GM21515 (cell line): ENCODE data around the gene MAS1L.

ENCODE experiments used
- ATAC-seq: cut with Tn5 transposase; IDR thresholded peaks from one replicate; pipeline ENCODE4 v1.9.1; 2021; ENCODE audit not compliant: unreplicated experiment

MAS1L gene

DNA sequence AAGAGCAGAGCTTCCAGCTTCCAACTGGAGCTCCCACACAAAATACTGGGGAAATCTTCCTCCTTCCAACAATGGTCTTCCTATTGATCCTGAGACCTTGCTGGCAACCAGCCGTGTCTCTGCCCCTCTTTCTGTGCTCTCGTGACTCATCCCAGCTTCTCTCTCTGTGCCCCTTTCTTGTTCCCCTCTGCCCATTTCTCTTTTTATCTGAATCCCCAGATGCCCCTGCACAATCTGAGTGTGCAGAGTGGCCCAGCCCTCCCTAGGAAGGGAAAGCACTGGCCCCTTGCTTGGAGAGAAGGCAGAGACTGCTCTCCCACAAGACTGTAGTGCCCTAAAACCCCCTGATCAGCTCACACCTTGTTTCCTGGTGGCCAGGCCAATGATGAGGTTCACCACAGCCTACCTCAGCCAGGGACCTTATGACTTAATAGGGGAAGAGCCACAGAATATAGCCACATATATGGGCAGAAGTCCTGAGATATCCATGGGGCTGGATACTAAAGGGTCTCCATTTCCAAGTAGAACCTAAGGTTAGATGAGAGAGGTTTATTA, 23.1 kb upstream of the MAS1L start:
- ATAC-seq = no peak

GRCh38 chr6:29510202-29510601, 22.4 kb upstream of the MAS1L start:
- no peak for ATAC-seq

DNA sequence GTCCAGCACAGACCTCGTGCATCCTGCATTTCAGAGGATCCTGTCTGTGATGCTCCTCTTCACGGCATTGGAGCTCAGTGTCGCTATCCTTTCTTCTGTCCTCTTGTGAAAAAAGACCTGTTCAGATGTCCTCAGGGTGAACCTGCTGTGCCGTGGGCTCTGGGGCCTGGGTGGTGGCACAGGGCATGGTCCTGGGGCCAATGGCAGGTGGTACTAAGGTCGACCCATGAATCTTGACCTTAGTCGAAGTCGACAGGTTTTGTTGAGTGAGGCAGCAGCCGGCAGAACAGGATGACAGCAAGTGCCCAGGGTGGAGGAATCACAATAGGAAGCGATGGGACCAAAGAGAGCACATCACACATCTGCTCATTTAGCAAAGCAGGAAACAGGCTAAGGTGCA, 22.0 kb upstream of the MAS1L start:
- no peak for ATAC-seq

GRCh38 chr6:29509239-29509638, 21.5 kb upstream of the MAS1L start:
- ATAC-seq = peak; percentile 66

GRCh38 chr6:29507319-29507718, 19.6 kb upstream of the MAS1L start:
- no peak for ATAC-seq

GRCh38 chr6:29506446-29507067, 18.8 kb upstream of the MAS1L start:
- no peak for ATAC-seq

DNA sequence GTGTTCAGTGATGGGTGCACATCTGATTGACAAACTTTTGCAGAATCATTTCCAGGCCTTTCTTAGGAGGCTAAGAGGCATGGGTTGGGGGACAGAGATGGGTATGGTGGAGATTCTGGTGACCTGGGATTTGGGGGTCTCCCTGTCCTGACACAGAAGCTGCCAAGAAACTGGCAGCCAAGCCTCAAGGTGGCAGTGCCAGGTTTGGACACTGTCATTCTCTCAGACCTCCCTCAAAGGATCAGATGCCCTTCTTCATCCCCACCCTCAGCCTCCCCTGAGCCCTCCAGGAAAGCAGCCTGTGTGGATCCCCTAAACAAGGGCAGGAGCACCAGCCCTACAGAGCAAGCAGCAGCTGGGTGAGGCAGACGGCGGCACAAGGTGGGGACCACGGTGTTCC, 18.1 kb upstream of the MAS1L start:
- ATAC-seq = no peak

- no peak for ATAC-seq
These were observed 17.2 kb upstream of the MAS1L start for GRCh38 chr6:29504961-29505360.

- no peak for ATAC-seq
These were observed 14.8 kb upstream of the MAS1L start for GRCh38 chr6:29502597-29502996.

DNA sequence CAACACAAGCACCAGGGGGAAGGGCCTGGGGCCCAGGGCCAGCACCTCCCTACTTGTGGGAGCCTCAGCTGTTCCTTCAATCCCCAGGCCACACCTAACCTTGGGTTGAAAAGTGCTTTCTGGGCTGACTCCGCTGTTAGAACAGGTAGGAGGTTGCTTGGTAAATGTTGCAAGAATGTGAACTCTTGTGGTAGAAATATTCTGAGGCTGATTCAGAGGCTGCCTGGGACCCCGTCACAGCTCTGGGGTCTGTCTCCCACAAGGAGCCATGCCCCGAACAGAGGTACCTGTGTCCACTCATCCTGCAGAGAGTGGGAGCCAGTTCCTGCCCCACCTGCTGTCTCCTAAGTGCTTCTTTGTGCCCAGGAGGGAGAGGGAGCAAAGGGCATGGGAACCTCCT, 14.4 kb upstream of the MAS1L start:
- no peak for ATAC-seq

GRCh38 chr6:29501106-29501505, 13.3 kb upstream of the MAS1L start:
- no peak for ATAC-seq

DNA sequence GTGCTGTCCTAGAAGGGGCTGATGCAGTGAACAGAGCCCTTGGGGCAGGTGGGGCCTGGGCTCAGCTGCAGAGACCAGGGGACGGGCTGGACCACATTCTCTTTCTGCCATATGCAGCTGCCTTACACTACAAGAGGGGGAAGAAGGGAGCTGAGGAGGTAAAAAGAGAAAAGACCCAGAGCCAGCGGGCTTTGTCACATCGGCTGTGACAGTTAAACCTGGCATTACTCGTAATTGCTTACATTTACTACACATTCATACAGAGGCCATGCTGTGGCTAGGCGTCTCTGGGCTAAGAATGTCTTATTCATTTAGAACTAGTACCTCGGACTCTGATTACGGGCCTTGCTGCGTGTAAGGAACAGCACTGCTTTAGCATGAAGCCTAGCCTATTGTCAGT, 12.8 kb upstream of the MAS1L start:
- ATAC-seq = no peak

DNA sequence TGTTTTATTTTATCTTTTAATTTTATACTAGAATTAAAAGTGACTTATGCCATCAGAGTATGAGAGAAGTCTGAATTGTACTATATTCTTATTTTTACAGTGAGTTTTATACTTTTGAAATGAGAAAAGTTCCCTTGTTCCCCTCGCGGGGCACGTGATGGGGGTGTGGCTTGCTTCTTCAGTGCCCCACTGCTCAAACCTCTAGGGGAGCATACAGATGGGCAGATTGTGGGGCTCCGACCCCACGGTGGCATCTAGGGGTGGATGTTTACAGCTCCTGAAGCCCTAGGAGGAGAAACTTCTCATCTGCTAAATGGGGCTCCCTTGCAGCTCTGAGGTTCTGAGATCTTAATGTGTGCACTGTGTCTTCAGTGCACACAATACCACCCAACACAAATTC, 11.9 kb upstream of the MAS1L start:
- no peak for ATAC-seq

DNA sequence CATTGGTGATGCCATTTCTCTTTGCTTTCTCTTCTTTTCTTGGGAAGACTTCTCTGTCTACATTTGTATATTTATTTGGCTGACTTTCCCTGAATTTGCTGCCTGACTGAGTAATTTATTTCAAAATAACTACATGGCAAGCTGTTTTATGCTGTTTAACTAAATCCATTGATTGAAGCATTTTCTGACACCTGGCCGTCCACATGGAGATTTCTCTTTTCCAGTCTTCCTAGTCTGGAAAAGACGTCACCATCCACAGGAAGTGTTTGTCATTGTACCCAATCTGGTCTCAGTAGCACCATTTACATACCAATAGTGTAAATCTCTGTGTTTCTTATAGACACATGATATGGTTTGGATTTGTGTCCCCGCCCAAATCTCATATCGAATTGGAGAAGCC, 9.2 kb upstream of the MAS1L start:
- no peak for ATAC-seq

DNA sequence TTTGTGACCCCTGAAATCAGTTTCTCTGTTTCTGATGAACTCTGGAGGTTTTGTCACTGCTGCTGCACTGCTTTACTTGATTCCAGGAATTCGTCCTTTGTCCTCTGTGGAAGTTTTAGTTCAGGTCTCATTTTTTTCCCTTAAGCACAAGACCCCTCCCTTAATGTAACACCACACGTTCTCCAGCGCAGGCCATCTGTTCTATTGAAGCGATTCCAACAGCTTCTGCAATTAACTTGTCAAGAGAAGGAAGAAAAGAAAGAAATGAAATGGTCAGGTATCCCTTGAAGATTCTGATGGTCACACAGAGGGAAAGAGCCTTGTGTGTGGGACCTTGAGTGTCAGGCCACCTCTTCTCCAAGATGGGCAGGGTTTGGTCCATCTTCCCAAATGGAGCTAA, 7.8 kb upstream of the MAS1L start:
- no peak for ATAC-seq

GRCh38 chr6:29494131-29494530, 6.4 kb upstream of the MAS1L start:
- no peak for ATAC-seq

- ATAC-seq = no peak
These were observed 5.5 kb upstream of the MAS1L start for GRCh38 chr6:29493261-29493660.

DNA sequence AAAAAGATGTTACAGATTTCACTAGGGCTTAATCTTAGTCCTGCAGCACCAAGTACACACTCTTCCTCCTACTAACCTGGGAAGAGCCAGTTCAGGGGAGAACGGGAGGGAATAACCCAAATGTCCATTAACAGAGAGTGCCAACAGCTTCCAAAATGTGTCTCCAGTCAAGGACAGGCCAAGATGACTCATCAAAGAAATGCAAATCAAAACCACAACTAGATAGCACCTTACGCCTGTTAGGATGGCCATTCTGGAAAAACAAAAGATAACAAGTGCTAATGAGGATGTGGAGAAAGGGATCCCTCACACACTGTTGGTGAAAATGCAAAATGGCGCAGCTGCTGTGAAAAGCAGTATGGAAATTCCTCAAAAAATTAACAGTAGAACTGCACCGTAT, 3.8 kb upstream of the MAS1L start:
- ATAC-seq = no peak

DNA sequence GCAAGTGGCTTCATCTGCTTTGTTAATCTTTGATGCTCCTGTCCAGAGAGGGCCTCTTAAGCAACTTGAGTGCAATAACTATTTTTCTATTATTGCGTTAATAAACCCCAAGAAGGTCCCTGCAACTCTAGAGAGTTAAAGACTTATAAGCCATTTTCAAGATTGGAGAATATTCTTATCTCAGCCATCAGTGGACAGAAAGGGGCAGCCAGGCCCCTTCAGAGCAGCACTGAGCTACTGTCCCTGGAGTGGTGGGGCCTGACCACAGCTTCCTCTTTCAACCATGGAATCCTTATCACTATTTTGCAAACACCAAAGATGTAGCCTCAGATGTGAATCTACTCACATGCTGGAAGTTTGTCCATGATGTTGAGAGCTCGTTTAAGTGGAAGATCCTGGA, 2.8 kb upstream of the MAS1L start:
- ATAC-seq = no peak

DNA sequence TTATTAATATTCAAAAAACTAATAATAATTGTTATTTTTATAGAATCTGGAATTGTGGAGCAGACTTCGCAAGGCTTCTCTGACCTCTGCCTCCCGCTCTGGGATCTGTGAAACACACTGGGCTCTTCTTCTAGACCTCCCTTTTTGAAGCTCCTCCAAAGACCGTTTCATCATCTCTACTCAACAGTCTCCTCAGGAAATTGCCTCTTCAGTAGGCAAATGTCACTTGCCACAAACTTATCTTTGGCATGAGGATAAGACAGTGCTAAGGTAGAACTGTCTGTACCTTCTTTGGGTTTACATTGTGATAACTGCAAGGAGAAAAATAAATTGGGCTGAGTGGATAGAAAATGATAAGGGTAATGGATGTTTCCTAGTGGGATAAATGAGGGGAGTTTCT, 2.3 kb upstream of the MAS1L start:
- ATAC-seq = no peak

DNA sequence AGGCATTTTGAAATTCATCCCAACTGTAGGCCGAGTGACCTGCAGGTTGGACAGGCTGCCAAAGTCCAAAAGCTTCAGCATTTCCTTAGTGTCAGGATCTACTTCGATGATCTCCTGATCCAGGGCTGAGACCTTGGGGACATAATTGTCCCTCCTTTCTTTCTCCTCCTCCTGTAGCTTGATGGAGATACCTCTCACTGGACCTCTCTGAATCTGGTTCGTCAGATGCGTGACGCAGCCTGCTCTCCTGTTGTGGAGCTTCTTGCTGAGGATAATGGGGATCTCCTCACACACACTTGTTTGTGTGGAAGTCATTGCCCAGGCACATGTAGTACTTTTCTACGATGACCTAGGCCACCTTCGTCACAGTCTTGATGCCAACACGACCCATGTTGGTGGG, 1.5 kb upstream of the MAS1L start:
- ATAC-seq = no peak

DNA sequence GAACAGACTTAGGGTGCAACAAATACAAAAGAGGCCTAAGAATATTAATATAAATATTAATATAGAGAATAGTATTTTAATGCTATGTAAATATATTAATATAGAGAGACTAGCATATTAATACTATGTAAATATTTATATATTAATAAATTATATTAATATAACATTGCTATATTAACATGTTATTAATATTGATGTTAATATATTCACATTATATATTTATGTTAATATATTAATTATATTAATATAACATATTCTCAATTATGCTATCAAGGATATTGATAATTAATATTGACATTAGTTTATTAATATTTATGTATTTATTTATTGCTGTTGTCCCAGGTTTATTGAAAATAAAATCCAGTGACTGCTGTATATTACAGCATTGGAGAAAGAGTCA, 1.1 kb upstream of the MAS1L start:
- ATAC-seq = no peak

GRCh38 chr6:29487131-29487530, 625 bp downstream of the MAS1L start:
- no peak for ATAC-seq
